Activated CD4-positive, alpha-beta T cell treated with anti-CD3 and anti-CD28 coated beads, Interleukin-2, Interleukin-4, amounts not matched to agents 100 ng/mL and 50 ng/mL, durations not matched to agents 16 hours and 8 hours (primary cell): ENCODE results near the gene ERLEC1.
A peak's percentile ranks its signal among the peaks of the same experiment; 100 is the strongest.
"Not testable (repeated sequence)": the region's sequence is repeated elsewhere in the genome, so short reads cannot be mapped to it uniquely, and the experiment has no call there.

Experiments
- DNase-seq: peaks from one replicate; pipeline ENCODE4 v3.0.0-alpha.2; 2020; ENCODE audit warnings: low spot score

Gene ERLEC1

GRCh38 chr2:53784436-53784835, 2.4 kb upstream of the ERLEC1 start:
- DNase-seq = no peak

DNA sequence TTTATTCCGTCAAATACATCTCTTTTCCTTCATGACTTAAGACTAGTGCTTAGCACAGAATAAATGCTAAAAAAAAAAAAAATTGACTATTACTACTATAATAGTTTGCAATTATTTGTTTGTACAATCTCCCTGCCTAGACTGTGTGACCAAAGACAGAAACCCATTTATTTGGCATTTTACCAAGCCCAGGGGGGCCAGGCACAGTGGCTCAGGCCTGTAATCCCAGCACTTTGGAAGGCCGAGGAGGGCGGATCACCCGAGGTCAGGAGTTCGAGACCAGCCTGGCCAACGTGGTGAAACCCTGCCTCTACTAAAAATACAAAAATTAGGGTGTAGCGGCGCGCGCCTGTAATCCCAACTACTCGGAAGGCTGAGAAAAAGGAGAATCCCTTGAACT, 1.5 kb upstream of the ERLEC1 start:
- no peak for DNase-seq

GRCh38 chr2:53786352-53786704, 516 bp upstream of the ERLEC1 start:
- peak; percentile 15 for DNase-seq

DNA sequence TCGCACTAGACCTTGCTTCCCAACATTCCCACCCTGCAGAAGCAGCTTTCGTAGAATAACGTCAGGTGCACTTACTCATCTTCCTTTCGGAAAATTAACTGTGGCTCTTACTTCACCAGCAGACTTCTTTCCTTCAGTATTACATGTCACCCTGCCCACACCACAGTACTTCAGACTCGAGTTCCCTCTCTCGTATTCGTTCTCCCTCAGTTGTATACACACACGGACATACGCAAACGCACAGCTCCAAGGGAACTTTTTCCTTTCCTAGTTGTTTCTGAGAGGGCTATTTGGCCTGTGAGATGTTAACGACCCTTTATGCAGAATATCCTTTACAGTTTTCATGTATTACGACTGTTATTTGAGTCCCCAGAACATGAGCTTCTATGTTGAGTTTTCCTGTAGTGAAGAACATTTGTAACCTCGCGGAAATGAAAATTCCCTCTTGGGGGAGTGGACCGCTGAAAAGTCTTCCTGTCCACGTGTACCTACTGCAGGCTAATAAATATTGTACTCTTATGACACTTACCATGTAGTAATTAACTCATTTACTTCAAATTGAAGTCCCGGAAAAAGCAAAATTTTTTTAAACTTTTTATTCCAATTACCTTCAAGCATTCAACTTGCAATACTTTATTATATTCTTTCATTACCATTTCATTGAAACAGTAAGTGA, 908 bp downstream of the ERLEC1 start:
- DNase-seq = peak; percentile 24

DNA sequence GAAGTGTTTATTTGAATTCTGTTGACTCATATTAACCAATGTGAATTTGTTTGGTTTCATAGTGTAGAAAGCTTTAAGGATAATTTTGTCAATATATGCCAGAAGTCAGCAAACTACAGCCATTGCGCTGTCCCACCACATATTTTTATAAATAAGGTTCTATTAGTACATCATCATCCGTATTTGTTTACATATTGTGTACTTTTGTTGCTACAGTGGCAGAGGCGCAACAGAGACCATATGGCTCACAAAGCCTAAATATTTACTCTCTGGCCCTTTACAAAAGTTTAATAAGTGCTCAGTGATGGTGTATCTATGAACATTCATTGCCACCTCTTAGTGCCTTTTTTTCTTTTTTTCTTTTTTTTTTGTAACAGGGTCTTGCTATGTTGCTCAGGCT, 6.4 kb downstream of the ERLEC1 start:
- no peak for DNase-seq

DNA sequence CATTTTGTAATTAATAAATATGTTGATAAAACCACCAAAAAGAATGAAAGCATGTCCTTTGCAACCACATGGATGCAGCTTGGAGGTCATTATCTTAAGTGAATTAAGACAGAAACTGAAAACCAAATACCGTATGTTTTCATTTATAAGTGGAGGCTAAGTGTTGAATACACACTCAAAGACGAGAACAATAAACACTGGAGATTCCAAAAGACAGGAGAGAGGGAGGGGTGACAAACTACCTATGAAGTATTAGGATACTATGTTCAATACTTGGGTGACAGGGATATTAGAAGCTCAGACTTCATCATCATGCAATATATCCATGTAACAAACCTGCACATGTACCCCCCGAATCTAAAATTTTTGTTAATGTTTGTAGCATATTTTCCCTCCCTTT, 7.0 kb downstream of the ERLEC1 start:
- DNase-seq = no peak

- DNase-seq = no peak
Measured at GRCh38 chr2:53801547-53801946, 14.7 kb downstream of the ERLEC1 start.

GRCh38 chr2:53802617-53803151, 15.8 kb downstream of the ERLEC1 start:
- no peak for DNase-seq

- no peak for DNase-seq
Measured at GRCh38 chr2:53811601-53812000, 24.8 kb downstream of the ERLEC1 start.

- no peak for DNase-seq
Measured at GRCh38 chr2:53813151-53813550, 26.3 kb downstream of the ERLEC1 start.

- DNase-seq = no peak
Measured at GRCh38 chr2:53818854-53819435, 32.1 kb downstream of the ERLEC1 start.

GRCh38 chr2:53819634-53820033, 32.8 kb downstream of the ERLEC1 start:
- no peak for DNase-seq

- DNase-seq = no peak
Measured at GRCh38 chr2:53820048-53820447, 33.2 kb downstream of the ERLEC1 start.

- no peak for DNase-seq
Measured at GRCh38 chr2:53820711-53821110, 33.9 kb downstream of the ERLEC1 start.

DNA sequence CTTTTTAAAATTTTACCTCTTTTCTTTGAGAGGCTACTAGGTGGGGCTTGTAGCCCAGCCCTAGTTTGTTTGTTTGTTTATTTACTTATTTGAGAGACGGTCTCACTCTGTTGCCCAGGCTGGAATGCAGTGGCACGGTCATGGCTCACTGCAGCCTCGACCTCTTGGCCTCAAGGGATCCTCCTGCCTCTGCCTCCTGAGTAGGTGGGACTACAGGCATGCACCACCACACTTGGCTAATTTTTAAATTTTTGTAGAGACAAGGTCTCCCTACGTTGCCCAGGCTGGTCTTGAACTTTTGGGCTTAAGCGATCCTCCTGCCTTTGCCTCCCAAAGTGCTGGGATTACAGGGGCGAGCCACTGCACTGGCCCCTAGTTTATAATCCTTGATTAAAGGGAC, 35.0 kb downstream of the ERLEC1 start:
- no peak for DNase-seq

GRCh38 chr2:53823639-53824038, 36.8 kb downstream of the ERLEC1 start:
- DNase-seq = peak; percentile 17

DNA sequence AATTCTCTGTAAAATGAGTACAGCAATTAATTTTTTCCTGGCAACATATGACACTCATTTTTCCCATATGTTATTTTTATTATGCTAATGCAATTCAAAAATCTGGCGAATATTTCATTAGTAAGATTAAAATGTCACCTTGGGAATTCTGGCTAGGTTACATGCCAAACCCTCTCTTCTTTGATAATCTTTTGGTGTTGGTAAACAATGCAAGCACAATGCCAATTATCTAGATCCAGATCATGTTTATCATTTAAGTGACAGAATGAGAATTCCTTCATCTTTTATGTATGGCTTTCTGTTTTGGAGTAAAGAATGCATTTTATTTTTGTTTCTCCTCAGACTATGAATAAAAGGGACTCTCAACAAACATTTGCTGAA, 39.2 kb downstream of the ERLEC1 start:
- no peak for DNase-seq

GRCh38 chr2:53826587-53827397, 39.9 kb downstream of the ERLEC1 start:
- DNase-seq = no peak

DNA sequence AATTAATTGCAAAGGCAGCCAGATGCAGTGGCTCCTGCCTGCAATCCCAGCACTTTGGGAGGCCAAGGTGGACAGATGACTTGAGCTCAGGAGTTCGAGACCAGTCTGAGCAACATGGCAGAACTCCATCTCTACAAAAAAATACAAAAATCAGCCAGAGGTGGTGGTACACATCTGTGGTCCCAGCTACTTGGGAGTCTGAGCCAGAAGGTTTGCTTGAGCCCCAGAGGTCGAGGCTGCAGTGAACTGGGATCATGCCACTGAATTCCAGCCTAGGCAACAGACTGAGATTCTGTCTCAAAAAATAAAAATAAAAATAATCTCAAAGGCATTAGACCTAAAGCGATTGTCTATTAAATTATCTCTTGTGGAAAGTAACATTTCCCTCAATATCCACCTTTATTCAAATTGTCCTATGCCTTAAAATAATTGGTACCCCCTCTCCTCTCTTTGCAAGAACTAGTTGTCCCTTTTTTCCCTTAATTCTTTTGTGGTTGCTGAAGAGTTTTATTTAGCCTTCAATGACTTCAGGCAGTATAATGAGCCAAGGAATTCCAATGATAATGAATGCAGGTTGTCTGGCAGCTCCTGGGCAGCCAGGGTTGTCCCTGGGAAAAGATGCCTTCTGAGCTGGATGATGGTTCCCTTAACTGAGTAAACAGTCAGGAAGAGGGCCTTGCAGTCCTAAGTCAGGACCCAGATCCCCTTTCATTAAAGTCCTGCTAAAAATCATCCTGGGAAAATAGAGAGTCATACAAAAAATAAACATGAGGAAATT, 40.7 kb downstream of the ERLEC1 start:
- no peak for DNase-seq

- DNase-seq = no peak
Measured at GRCh38 chr2:53828331-53828730, 41.5 kb downstream of the ERLEC1 start.

DNA sequence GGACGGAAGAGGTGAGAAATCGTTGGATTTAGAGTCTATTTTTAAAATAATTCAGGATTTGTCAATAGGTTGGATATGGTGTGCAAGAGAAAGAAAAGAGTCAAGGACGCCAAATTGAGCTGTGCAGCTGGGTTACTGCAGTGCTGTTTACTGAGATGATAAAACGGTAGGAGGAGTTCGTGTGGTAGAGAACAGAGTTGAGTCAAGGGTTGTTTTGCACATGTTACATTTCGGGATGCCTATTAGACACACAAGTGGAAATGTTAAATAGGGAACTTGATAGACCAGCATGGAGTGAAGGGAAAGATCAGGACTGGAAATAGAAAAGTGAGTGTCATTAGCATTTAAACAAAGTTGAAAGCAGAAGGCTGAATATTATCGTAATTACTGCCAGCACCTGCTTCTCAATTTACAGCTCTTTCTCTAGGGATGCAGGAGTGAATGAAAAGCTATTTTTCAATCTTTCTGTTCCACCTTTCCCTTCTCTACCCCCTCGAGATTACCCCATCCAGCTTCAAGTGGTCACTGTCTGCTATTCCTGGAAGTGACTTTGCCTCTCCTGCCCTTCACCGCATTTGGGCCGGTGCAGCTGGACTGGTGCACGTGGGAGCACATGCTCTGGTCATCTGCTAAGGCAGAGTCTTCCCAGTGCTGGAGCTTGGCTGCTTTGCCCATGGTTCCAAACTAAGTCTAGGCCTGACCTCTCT, 42.6 kb downstream of the ERLEC1 start:
- DNase-seq = no peak

DNA sequence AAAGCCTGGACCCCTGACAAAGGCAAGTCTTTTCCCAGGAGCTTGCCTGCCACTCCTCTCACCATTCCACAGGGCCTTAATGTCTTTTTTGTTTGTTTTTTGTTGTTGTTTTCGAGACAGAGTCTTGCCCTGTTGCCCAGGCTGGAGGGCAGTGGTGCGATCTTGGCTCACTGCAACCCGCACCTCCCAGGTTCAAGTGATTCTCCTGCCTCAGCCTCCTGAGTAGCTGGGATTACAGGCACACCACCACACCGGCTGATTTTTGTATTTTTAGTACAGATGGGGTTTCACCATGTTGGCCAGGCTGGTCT, 43.1 kb downstream of the ERLEC1 start:
- not testable (repeated sequence) for DNase-seq
